ENCODE measurements around the gene CNTN2. TPM values are rescaled to one million over a fixed set of nuclear protein-coding genes. Genes with fewer than 3 reads are reported as not detected.

The CNTN2 gene
- total and polyA plus RNA-seq, 10 donors = 0.02 to 2.6 (median 0.13) TPM; not detected in 3

DNA sequence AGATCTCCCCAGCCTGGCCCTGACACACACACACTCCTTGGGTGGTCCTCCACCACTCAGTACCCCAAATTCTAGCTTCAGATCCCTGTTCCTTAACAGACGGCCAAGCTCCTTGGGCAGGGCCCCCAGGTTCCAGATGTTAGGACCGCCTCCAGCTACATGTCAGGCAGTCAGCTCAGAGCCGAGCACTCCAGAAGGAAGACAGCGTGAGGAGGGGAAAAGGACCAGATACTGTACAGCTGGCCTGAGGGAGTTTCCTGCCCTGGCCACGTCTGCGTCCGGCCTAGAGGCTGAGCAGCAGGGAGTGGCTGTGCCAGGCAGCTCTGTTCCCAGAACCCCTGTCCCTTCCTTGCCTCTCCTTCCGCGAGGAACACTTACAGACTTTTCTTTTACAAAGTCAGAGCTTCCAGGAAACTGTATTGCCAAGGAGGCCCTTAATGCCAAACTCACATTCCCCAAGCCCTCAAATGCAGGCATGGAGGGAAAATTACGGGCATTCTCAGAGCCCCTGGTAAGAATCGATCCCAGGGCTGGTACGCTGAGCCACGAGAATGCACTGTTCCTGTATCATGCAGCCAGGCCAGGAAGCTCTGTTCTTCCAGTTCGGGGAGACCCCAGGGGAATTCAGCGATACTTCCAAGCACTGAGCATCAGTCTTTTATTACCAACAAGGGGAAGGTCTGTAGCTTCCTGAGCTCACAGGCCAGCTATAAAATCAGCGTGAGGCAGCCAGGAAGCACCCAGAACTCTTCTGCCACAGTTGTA lies 45.2 kb upstream of the CNTN2 start:
- Histone ChIP-seq H3K27ac (peak overlapping the region in 7 of 8 donors; percentile 38 to 64 (median 43)), H3K27me3 (replicated peaks in 1 of 7) (peaks cover 0 to 6% (median 0%) of the 10 kb centered on the region in 7 donors), H3K4me3 (no peak overlapping the region), H3K9me3 (no peaks in the 10 kb centered on the region), H3K36me3 (no peaks in the 10 kb centered on the region), H3K4me1 (peaks cover 0 to 19% (median 0%) of the 10 kb centered on the region in 6 donors)
- DNase-seq = no peak
- intact Hi-C loops (cut with DNase I; ENCODE audit: low total_unique reads) = no loop called here
- no peak for TF ChIP-seq POLR2A (IDR thresholded peaks at IDR 0.05)
- TF ChIP-seq POLR2AphosphoS5 (IDR thresholded peaks at IDR 0.05) = peak in 1 of 3 donors; percentile 57
- 51 to 73% (median 65%) methylated on average over 16 of the region's 16 CpGs for WGBS, 5 donors

- H3K36me3 ChIP-seq = no peaks in the 10 kb centered on the region
- intact Hi-C loops (cut with DNase I; ENCODE audit: low total_unique reads) = no loop called here
- H3K4me3 ChIP-seq = no peak overlapping the region
- WGBS, 5 donors = 92 to 98% (median 96%) methylated on average over 14 of the region's 14 CpGs
- H3K27ac ChIP-seq = no peak overlapping the region
- H3K4me1 ChIP-seq = peaks cover 0 to 26% (median 0%) of the 10 kb centered on the region in 6 donors
- TF ChIP-seq POLR2AphosphoS5 (IDR thresholded peaks at IDR 0.05) (no peak), POLR2A (IDR thresholded peaks at IDR 0.05) (no peak)
- TF ChIP-seq, protein P1, sequence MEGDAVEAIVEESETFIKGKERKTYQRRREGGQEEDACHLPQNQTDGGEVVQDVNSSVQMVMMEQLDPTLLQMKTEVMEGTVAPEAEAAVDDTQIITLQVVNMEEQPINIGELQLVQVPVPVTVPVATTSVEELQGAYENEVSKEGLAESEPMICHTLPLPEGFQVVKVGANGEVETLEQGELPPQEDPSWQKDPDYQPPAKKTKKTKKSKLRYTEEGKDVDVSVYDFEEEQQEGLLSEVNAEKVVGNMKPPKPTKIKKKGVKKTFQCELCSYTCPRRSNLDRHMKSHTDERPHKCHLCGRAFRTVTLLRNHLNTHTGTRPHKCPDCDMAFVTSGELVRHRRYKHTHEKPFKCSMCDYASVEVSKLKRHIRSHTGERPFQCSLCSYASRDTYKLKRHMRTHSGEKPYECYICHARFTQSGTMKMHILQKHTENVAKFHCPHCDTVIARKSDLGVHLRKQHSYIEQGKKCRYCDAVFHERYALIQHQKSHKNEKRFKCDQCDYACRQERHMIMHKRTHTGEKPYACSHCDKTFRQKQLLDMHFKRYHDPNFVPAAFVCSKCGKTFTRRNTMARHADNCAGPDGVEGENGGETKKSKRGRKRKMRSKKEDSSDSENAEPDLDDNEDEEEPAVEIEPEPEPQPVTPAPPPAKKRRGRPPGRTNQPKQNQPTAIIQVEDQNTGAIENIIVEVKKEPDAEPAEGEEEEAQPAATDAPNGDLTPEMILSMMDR (IDR thresholded peaks at IDR 0.05 in 8 of 11, conservative IDR thresholded peaks at IDR 0.05 in 3 of 11) = no peak
- no peaks in the 10 kb centered on the region for H3K9me3 ChIP-seq
- no peak for DNase-seq
- peaks cover 0 to 8% (median 0%) of the 10 kb centered on the region in 7 donors for H3K27me3 ChIP-seq (replicated peaks in 1 of 7)
Observed at GRCh38 chr1:205001162-205001561, 41.9 kb upstream of the CNTN2 start.

DNA sequence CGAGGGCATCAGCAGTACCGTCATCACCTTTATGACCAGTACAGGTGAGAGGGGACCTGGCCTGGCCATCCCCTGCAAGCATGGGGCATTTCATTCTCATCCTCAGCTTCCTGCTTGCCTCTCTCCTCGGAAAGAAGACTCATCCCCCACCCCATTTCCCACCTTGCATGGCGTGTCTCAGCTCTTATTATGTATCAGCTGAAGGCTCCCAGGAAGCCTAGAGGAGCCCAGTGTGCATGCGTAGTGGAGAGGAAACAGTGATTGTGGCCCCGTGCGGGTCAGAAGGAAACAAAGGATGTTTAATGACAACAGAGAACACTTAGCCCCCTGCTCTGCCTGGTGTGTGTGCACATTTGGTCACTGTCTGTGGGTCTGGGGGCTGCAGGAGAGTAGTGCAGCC lies 40.3 kb upstream of the CNTN2 start:
- Histone ChIP-seq H3K36me3 (no peaks in the 10 kb centered on the region), H3K4me1 (peaks cover 0 to 20% (median 0%) of the 10 kb centered on the region in 6 donors), H3K9me3 (no peaks in the 10 kb centered on the region), H3K4me3 (no peak overlapping the region), H3K27ac (no peak overlapping the region), H3K27me3 (replicated peaks in 1 of 7) (peaks cover 0 to 8% (median 0%) of the 10 kb centered on the region in 7 donors)
- WGBS, 5 donors = 60 to 81% (median 77%) methylated on average over 7 of the region's 7 CpGs
- TF ChIP-seq, protein P1 (IDR thresholded peaks at IDR 0.05 in 8 of 11, conservative IDR thresholded peaks at IDR 0.05 in 3 of 11) = no peak
- TF ChIP-seq POLR2AphosphoS5 (IDR thresholded peaks at IDR 0.05) (no peak), POLR2A (IDR thresholded peaks at IDR 0.05) (no peak)
- intact Hi-C loops (cut with DNase I; ENCODE audit: low total_unique reads) = no loop called here
- no peak for DNase-seq

DNA sequence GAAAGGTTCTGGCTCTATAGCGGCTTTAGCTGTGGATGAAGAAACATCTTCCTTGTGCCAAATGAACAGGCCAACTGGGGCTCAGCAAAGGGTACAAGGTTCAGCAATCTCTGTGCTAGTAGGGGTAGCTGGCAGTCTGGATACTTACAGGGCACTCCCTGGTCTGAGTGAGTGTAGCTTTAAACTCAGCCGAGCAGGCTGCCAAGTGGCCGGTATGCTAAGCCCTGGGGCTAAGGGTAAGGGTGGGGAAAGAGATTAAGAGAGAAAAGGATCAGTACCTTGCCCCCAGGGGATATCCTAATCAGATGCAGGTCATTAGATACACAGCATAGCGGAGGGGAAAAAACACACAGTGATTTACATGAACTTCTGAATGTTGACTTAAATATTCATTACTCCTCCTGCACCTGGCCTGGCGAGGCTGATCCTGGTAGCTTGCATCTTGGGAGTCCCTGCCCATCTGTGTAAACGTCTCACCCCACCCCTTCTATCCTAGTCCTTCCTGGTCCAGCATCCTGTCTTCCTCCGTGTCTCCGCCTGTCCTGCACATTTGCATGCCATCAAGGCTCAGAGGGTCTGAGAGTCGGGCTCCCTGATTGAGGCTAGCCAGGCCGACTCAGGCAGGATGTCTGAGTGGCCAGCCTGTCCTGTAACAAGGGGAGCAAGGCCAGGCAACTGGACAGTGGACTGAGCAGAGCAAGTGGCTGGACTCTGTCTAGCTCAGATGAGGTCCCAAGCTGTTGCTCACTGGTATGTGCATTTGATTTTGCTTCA lies 39.5 kb upstream of the CNTN2 start:
- DNase-seq = no peak
- Histone ChIP-seq H3K9me3 (no peaks in the 10 kb centered on the region), H3K36me3 (no peaks in the 10 kb centered on the region), H3K4me3 (no peak overlapping the region), H3K27me3 (replicated peaks in 1 of 7) (peaks cover 0 to 8% (median 0%) of the 10 kb centered on the region in 7 donors), H3K27ac (no peak overlapping the region), H3K4me1 (peaks cover 0 to 12% (median 0%) of the 10 kb centered on the region in 6 donors)
- 63 to 85% (median 75%) methylated on average over 10 of the region's 10 CpGs for WGBS, 5 donors
- intact Hi-C loops (cut with DNase I; ENCODE audit: low total_unique reads) = no loop called here
- no peak for TF ChIP-seq POLR2A (IDR thresholded peaks at IDR 0.05)
- TF ChIP-seq, protein P1 (IDR thresholded peaks at IDR 0.05 in 8 of 11, conservative IDR thresholded peaks at IDR 0.05 in 3 of 11) = no peak
- no peak for TF ChIP-seq POLR2AphosphoS5 (IDR thresholded peaks at IDR 0.05)

Data from spleen (tissue), 11 donors.